Epithelial cell of alveolus of lung (primary cell): Measurements from ENCODE around the gene HEATR9. TPM values are rescaled to one million over a fixed set of nuclear protein-coding genes. Genes with fewer than 3 reads are reported as not detected.

Experiments used
- total RNA-seq: library from RNA; depleted of rRNA; stranded (reverse); fragments of >200 nt; gene quantifications from 2 replicates; pipeline ENCODE4 v1.2.1, GENCODE V29; 2015

The HEATR9 gene
- not detected in 2 replicates for total RNA-seq

DNA sequence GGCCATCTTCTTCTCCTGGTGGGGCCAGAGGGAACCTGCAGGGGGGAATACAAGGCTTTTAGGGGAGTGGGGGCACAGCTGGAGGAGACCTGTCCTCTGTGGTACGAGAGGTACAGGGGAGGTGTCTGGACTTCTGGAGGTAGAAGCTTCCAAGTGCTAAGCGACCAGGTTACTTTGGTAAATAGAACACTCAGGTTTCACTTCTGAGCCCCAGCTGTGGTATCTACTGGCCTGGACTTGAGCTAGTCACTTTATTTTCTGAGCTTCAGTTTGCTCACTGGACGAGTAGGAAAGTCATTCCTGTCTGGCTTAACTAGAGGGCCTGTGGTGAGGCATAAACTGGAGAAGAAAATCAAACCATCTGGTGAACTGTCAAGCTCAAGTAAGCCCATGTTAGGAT, at the start of gene HEATR9:
Gene HEATR9 (minus strand): TSS at position 155 of the 400 bp plus-strand sequence. CDS start 149 bp downstream, at position 6.

DNA sequence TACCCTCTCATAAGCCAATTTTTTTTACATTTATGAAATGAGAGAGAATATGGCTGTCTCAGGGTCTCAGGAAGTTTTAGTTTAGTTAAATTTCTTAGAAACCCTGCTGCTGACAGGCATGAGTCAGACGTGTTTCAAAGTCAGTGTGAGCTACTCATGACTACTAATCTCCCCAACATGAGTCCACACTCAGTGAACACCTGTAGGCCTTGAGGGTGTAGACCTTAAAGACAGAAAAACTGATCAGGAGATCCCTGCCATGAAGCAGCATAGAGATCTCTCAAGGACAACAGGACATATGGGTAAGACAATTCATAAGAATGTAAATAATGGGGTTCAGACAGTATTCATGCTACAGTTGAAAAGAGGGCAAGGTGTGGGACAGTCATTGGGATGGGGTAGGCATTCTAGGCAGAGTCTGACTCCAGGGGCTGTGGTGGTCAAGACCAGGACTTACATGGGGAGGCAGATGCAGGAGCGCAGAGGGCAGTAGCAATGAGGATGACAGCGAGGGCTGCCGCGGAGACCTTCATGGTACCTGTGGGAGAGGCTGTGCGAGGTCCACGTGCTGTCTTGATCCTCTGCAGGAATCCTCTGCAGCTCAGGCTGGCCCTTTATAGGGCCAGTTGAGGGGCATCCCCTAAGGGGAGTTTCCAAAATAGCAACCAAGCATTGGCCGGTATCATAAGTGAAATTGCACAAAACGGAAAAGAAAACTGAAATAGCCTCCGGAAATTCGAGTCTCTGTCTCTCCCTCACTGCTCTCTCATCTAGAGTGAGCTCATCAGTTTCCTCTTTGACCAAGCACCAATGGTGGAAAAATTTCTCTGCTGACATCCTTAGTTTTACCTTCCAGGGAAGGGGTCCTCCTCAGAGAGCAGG, 11.3 kb upstream of the HEATR9 start, which contains the start of gene CCL5:
Gene CCL5 (minus strand): TSS at position 588 of the 882 bp plus-strand sequence.

DNA sequence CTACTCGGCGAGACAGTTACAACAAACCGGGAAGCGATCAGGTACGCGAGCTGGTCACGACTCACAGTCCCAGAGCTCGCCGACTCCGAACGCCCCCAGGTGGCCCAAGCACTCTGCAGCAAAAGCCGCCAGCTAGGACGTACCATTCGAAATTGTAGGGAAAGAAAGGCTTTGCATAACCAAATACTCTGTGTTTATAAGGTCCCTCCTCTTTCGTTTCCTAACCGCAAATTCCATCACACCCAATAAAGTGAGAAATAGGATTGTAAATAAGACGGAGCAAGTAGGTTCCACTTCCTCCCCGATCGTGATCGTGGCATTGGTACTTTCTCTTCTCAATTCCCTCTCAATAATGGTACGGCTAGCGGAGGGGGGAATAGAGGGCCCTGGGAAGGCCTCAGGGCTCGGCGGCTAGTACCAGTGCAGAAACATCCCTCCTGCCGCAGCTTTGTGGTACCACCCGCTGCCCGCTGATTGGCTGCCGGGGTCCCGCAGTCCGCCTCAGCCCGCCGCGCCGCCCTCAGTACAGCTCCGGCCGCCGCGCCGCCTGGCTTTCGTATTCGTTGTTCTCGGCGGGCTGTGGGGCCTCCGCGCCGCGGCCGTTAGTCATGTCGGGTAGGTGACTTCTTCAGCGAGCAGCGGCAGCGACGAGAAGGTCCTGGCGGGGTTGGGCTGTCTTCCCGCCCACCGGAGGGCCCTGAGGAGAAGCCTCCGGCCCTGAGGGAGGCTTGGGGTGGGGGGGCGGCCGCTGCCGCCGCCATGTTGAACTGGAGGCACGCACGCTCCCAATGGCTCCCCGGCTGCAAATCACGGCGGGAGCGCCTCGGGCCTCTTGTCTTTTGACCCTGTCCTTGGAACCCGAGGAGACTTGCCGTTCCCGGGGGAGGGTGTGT, 59.5 kb downstream of the HEATR9 start, which contains the start of gene TAF15:
Gene TAF15 (plus strand): TSS at position 523 of the 893 bp plus-strand sequence. CDS start 86 bp downstream, at position 609.

Other genes with a start within 250 kb of the HEATR9 start
- 4.0 and 11.3 TPM in 2 replicates for gene RASL10B, start 137.3 kb downstream of the HEATR9 start, total RNA-seq
- gene GAS2L2, start 115.7 kb downstream of the HEATR9 start, total RNA-seq = not detected in 2 replicates
- gene C17orf50, start 108.0 kb downstream of the HEATR9 start, total RNA-seq = not detected in 2 replicates
- gene MMP28, start 73.2 kb downstream of the HEATR9 start, total RNA-seq = 0.13 TPM in 1 of 2 replicates, not detected in the other
- 25.0 and 40.4 TPM in 2 replicates for gene TAF15, start 59.4 kb downstream of the HEATR9 start, total RNA-seq
- 0.52 TPM in 1 of 2 replicates, not detected in the other for gene CCL5, start 11.5 kb upstream of the HEATR9 start, total RNA-seq
- 0.13 and 0.80 TPM in 2 replicates for gene RDM1, start 61.9 kb upstream of the HEATR9 start, total RNA-seq
- gene LYZL6, start 74.8 kb upstream of the HEATR9 start, total RNA-seq = not detected in 2 replicates
- gene CCL16, start 112.6 kb upstream of the HEATR9 start, total RNA-seq = not detected in 2 replicates
- gene CCL14, start 117.8 kb upstream of the HEATR9 start, total RNA-seq = not detected in 2 replicates
- gene CCL15, start 132.7 kb upstream of the HEATR9 start, total RNA-seq = not detected in 2 replicates
- not detected in 2 replicates for gene CCL23, start 149.1 kb upstream of the HEATR9 start, total RNA-seq
- not detected in 2 replicates for gene CCL18, start 195.4 kb upstream of the HEATR9 start, total RNA-seq
- gene CCL3, start 221.3 kb upstream of the HEATR9 start, total RNA-seq = not detected in 2 replicates
- gene CCL4, start 234.9 kb upstream of the HEATR9 start, total RNA-seq = not detected in 2 replicates